ENCODE measurements around the gene ZNF45.
"Not testable (repeated sequence)": the region's sequence is repeated elsewhere in the genome, so short reads cannot be mapped to it uniquely, and the experiment has no call there.

ZNF45 gene

GRCh38 chr19:43934985-43935708 lies at the start of gene ZNF45:
Gene ZNF45 (minus strand): TSS chr19:43935282. CDS start chr19:43922185, 13,097 bp downstream.
- peak; percentile 83 for DNase-seq

GRCh38 chr19:43984687-43985000 lies 49.6 kb upstream of the ZNF45 start:
- no peak for DNase-seq

GRCh38 chr19:43983912-43984686 lies 49.0 kb upstream of the ZNF45 start, which contains the start of gene ZNF155:
Gene ZNF155 (plus strand): TSS chr19:43984188. CDS start chr19:43988544, 4,356 bp downstream.
- DNase-seq = peak; percentile 64

- DNase-seq = no peak
Observed at GRCh38 chr19:43983544-43983911, 48.4 kb upstream of the ZNF45 start.

GRCh38 chr19:43976732-43977131 lies 41.6 kb upstream of the ZNF45 start:
- DNase-seq = no peak

- DNase-seq = no peak
Observed at GRCh38 chr19:43966079-43966694, 31.1 kb upstream of the ZNF45 start.

GRCh38 chr19:43960411-43960810 lies 25.3 kb upstream of the ZNF45 start:
- DNase-seq = no peak

- DNase-seq = no peak
Observed at GRCh38 chr19:43957891-43958290, 22.8 kb upstream of the ZNF45 start.

- no peak for DNase-seq
Observed at GRCh38 chr19:43956827-43957226, 21.7 kb upstream of the ZNF45 start.

- peak; percentile 56 for DNase-seq
Observed at GRCh38 chr19:43950834-43951645, 16.0 kb upstream of the ZNF45 start, which contains the start of gene ZNF221. Gene ZNF221 (plus strand): TSS chr19:43951228. CDS start chr19:43962727, 11,499 bp downstream.

GRCh38 chr19:43949803-43950202 lies 14.7 kb upstream of the ZNF45 start:
- DNase-seq = not testable (repeated sequence)

- not testable (repeated sequence) for DNase-seq
Observed at GRCh38 chr19:43947412-43947811, 12.3 kb upstream of the ZNF45 start.

GRCh38 chr19:43941209-43941608 lies 6.1 kb upstream of the ZNF45 start:
- DNase-seq = no peak

GRCh38 chr19:43940719-43941118 lies 5.6 kb upstream of the ZNF45 start:
- DNase-seq = no peak

- no peak for DNase-seq
Observed at GRCh38 chr19:43939557-43940260, 4.6 kb upstream of the ZNF45 start.

- no peak for DNase-seq
Observed at GRCh38 chr19:43936188-43936587, 1.1 kb upstream of the ZNF45 start.

GRCh38 chr19:43934055-43934984 lies 762 bp downstream of the ZNF45 start:
- DNase-seq = no peak

- DNase-seq = no peak
Observed at GRCh38 chr19:43928820-43929219, 6.3 kb downstream of the ZNF45 start.

GRCh38 chr19:43923875-43924274 lies 11.2 kb downstream of the ZNF45 start:
- DNase-seq = no peak

GRCh38 chr19:43914051-43914450 lies 21.0 kb downstream of the ZNF45 start:
- DNase-seq = no peak

- DNase-seq = no peak
Observed at GRCh38 chr19:43913383-43913782, 21.7 kb downstream of the ZNF45 start.
